HEK293T (cell line): ENCODE data around the gene TPD52L2.
"Not testable (repeated sequence)": the region's sequence is repeated elsewhere in the genome, so short reads cannot be mapped to it uniquely, and the experiment has no call there.

ENCODE experiments used
- CTCF ChIA-PET: fragments of 350-600 bp; formaldehyde crosslinking; extraction: SDS; loops from one replicate; lab custom pipeline; 2021; ENCODE audit warnings: antibody characterized with exemption, inconsistent platforms; lab: Yijun Ruan, JAX
- POLR2A ChIA-PET: fragments of 350-600 bp; formaldehyde crosslinking; extraction: SDS; loops from one replicate; lab custom pipeline; 2020; ENCODE audit warnings: antibody characterized with exemption, inconsistent platforms; lab: Yijun Ruan, JAX
- DNase-seq: peaks from one replicate; pipeline ENCODE4 v3.0.0; 2012; ENCODE audit warnings: mixed read lengths; ENCODE audit errors: extremely low spot score
- ARNT ChIP-seq: fragments of 450-650 bp; IDR thresholded peaks from 2 replicates; pipeline ENCODE4 v1.6.1; 2017; ENCODE audit warnings: mild to moderate bottlenecking
- BHLHE40 ChIP-seq: fragments of 450-650 bp; IDR thresholded peaks from 2 replicates; pipeline ENCODE4 v1.6.1; 2016; ENCODE audit warnings: mild to moderate bottlenecking, moderate library complexity, borderline replicate concordance
- CTBP1 ChIP-seq: fragments of 450-650 bp; IDR thresholded peaks from 2 replicates; pipeline ENCODE4 v1.6.1; 2016; ENCODE audit warnings: borderline replicate concordance
- ELF4 ChIP-seq: fragments of 450-650 bp; IDR thresholded peaks from 2 replicates; pipeline ENCODE4 v1.6.1; 2017; ENCODE audit warnings: antibody characterized with exemption
- FOXA1 ChIP-seq: fragments of 450-650 bp; IDR thresholded peaks from 2 replicates; pipeline ENCODE4 v1.6.1; 2016; ENCODE audit warnings: mild to moderate bottlenecking
- FOXK2 ChIP-seq: fragments of 450-650 bp; IDR thresholded peaks from 2 replicates; pipeline ENCODE4 v1.6.1; 2016; ENCODE audit warnings: mild to moderate bottlenecking
- FOXM1 ChIP-seq: fragments of 450-650 bp; IDR thresholded peaks from 2 replicates; pipeline ENCODE4 v1.6.1; 2017; ENCODE audit warnings: mild to moderate bottlenecking, borderline replicate concordance
- HDGF ChIP-seq: fragments of 450-650 bp; IDR thresholded peaks from 2 replicates; pipeline ENCODE4 v1.6.1; 2017; ENCODE audit warnings: antibody characterized with exemption, borderline replicate concordance
- L3MBTL2 ChIP-seq: fragments of 450-650 bp; conservative IDR thresholded peaks from 2 replicates; pipeline ENCODE4 v1.6.1; 2016; ENCODE audit warnings: mild to moderate bottlenecking
- LEF1 ChIP-seq: fragments of 450-650 bp; IDR thresholded peaks from 2 replicates; pipeline ENCODE4 v1.6.1; 2017; ENCODE audit warnings: mild to moderate bottlenecking, borderline replicate concordance
- NFRKB ChIP-seq: fragments of 450-650 bp; IDR thresholded peaks from 2 replicates; pipeline ENCODE4 v1.6.1; 2016; ENCODE audit warnings: mild to moderate bottlenecking, moderate library complexity
- SP1 ChIP-seq: fragments of 450-650 bp; IDR thresholded peaks from 2 replicates; pipeline ENCODE4 v1.6.1; 2017
- SUZ12 ChIP-seq: fragments of 450-650 bp; IDR thresholded peaks from 2 replicates; pipeline ENCODE4 v1.6.1; 2016; ENCODE audit warnings: mild to moderate bottlenecking
- TARDBP ChIP-seq: fragments of 450-650 bp; IDR thresholded peaks from 2 replicates; pipeline ENCODE4 v1.6.1; 2016
- ZNF384 ChIP-seq: fragments of 450-650 bp; IDR thresholded peaks from 2 replicates; pipeline ENCODE4 v1.6.1; 2016
- TF ChIP-seq, protein P1 (sequence below): fragments of 450-650 bp; IDR thresholded peaks from 2 replicates; pipeline ENCODE4 v1.6.1; 2016

TPD52L2 gene

DNA sequence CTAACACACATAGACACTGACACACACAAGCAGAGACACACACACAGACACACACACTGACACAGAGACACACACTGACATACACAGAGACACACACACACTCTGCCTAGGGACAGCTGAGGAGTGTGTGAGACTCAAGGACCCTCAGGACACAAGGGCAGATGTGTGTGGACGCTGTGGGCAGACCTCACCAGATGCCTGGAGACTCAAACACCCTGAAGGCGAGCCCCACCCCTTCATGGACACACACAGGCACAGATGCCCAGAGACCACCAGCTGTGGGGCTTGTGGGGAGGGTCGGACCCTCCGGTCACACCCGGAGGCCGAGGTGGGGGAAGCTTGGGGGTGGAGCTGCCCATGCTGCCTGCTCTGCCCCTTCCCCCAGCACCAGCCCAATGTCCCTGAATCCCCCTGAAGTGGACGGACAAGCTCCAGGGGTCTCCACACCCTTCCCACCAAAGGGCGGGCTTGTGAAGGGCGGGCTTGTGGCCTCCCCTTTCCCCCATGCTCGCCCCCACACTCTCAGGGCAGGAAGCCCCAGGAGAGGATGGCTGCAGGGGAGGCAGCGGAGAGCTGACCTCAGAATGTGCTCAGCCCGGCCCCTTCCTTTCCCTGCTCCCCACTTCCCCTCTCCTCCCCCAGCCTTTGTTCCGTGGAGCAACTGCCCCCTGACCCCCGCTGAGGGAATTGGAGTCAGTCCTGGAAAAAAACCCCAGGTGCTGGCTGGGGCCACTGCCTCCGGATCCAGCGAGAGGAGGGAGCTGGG, 17.6 kb upstream of the TPD52L2 start:
- TF ChIP-seq, protein P1, sequence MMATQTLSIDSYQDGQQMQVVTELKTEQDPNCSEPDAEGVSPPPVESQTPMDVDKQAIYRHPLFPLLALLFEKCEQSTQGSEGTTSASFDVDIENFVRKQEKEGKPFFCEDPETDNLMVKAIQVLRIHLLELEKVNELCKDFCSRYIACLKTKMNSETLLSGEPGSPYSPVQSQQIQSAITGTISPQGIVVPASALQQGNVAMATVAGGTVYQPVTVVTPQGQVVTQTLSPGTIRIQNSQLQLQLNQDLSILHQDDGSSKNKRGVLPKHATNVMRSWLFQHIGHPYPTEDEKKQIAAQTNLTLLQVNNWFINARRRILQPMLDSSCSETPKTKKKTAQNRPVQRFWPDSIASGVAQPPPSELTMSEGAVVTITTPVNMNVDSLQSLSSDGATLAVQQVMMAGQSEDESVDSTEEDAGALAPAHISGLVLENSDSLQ: no peak
- no peak for TF ChIP-seq TARDBP
- no peak for TF ChIP-seq HDGF
- no peak for TF ChIP-seq CTBP1
- TF ChIP-seq FOXM1: no peak
- TF ChIP-seq LEF1: no peak
- no peak for TF ChIP-seq SUZ12
- TF ChIP-seq ELF4: no peak
- no peak for TF ChIP-seq SP1
- TF ChIP-seq NFRKB: no peak
- TF ChIP-seq ARNT: no peak
- TF ChIP-seq ZNF384: no peak
- TF ChIP-seq FOXA1: no peak
- ChIA-PET CTCF (no interaction called here), POLR2A (interaction anchor here (1.1 to 1.4 kb wide), 2 partner anchors 16 to 17 kb away, joined by 3 to 6 read pairs; partner anchors contain the start of gene TPD52L2)
- DNase-seq: no peak

- ChIA-PET CTCF (no interaction called here), POLR2A (interaction anchor here (1.1 to 1.4 kb wide), 2 partner anchors 15 to 17 kb away, joined by 3 to 6 read pairs; partner anchors contain the start of gene TPD52L2)
- DNase-seq: no peak
- no peak for TF ChIP-seq ELF4
- TF ChIP-seq TARDBP: no peak
- TF ChIP-seq, protein P1: no peak
These were observed 16.8 kb upstream of the TPD52L2 start for GRCh38 chr20:63848003-63848911.

- TF ChIP-seq L3MBTL2 (no peak), SUZ12 (no peak), ARNT (no peak), TARDBP (no peak), ELF4 (no peak), BHLHE40 (no peak), FOXA1 (no peak), HDGF (no peak), CTBP1 (no peak), NFRKB (no peak), LEF1 (no peak), SP1 (no peak)
- DNase-seq: no peak
- POLR2A ChIA-PET: interaction anchor here (1.2 kb wide), 1 partner anchor 14 kb away, joined by 3 read pairs; the partner anchor contains the start of gene TPD52L2
- CTCF ChIA-PET: no interaction called here
These were observed 14.2 kb upstream of the TPD52L2 start for GRCh38 chr20:63850689-63851547.

GRCh38 chr20:63851548-63851943, 13.5 kb upstream of the TPD52L2 start:
- POLR2A ChIA-PET: interaction anchor here (1.2 kb wide), 1 partner anchor 14 kb away, joined by 3 read pairs; the partner anchor contains the start of gene TPD52L2
- CTCF ChIA-PET, DNase-seq: not testable (repeated sequence)

DNA sequence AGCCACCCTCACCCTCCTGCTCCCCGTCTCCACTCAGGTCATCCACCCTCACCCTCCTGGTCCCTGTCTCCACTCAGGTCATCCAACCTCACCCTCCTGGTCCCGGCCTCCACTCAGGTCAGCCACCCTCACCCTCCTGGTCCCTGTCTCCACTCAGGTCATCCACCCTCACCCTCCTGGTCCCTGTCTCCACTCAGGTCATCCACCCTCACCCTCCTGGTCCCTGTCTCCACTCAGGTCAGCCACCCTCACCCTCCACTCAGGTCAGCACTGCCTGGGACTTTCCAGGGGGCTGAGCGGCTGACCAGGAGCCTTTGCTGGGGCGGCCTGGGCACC, 11.4 kb upstream of the TPD52L2 start:
- CTCF ChIA-PET: interaction anchor here (0.6 to 0.7 kb wide), 2 partner anchors 13 to 89 kb away, joined by 5 to 8 read pairs; no protein-coding TSS in a partner anchor
- DNase-seq, POLR2A ChIA-PET: not testable (repeated sequence)

- TF ChIP-seq TARDBP: no peak
- no peak for TF ChIP-seq NFRKB
- TF ChIP-seq ARNT: no peak
- TF ChIP-seq LEF1: no peak
- TF ChIP-seq, protein P1: no peak
- no peak for TF ChIP-seq HDGF
- no peak for TF ChIP-seq ELF4
- no peak for TF ChIP-seq ZNF384
- TF ChIP-seq FOXA1: no peak
- TF ChIP-seq SP1: no peak
- no peak for TF ChIP-seq FOXM1
- no peak for TF ChIP-seq FOXK2
- no peak for TF ChIP-seq CTBP1
- TF ChIP-seq SUZ12: no peak
- no peak for TF ChIP-seq BHLHE40
- TF ChIP-seq L3MBTL2: no peak
- DNase-seq: no peak
- ChIA-PET POLR2A (no interaction called here), CTCF (no interaction called here)
These were observed 10.9 kb upstream of the TPD52L2 start for GRCh38 chr20:63854069-63854765.
